WERI-Rb-1 (cell line): Measurements from ENCODE around the gene ATP11A.

ENCODE experiments used
- DNase-seq: peaks from one replicate; pipeline ENCODE4 v3.0.0-alpha.2; 2020
- H3K27ac ChIP-seq: fragments of 250-450 bp; sonication (Bioruptor Pico); 2 replicates; pipeline ENCODE4 v1.5.1; 2020; ENCODE audit warnings: mild to moderate bottlenecking, moderate library complexity
- H3K27me3 ChIP-seq: fragments of 250-450 bp; sonication (Bioruptor Pico); 2 replicates; pipeline ENCODE4 v1.5.1; 2021; ENCODE audit warnings: mild to moderate bottlenecking, low read depth, moderate library complexity; ENCODE audit not compliant: insufficient read depth, severe bottlenecking
- H3K36me3 ChIP-seq: fragments of 250-450 bp; sonication (Bioruptor Pico); 2 replicates; pipeline ENCODE4 v1.5.1; 2020; ENCODE audit warnings: mild to moderate bottlenecking, moderate library complexity
- H3K4me3 ChIP-seq: 2 replicates; pipeline ENCODE4 v1.5.1; 2011; ENCODE audit warnings: low read depth, mild to moderate bottlenecking, control low read depth, low read length
- H3K9me3 ChIP-seq: fragments of 250-450 bp; sonication (Bioruptor Pico); 2 replicates; pipeline ENCODE4 v1.5.1; 2021; ENCODE audit warnings: mild to moderate bottlenecking, moderate library complexity; ENCODE audit not compliant: severe bottlenecking
- TF ChIP-seq, protein P1 (sequence below): IDR thresholded peaks from 2 replicates; pipeline ENCODE4 v1.5.1; 2011; ENCODE audit warnings: low read depth, mild to moderate bottlenecking, control low read depth, inconsistent platforms, low read length

Gene ATP11A

DNA sequence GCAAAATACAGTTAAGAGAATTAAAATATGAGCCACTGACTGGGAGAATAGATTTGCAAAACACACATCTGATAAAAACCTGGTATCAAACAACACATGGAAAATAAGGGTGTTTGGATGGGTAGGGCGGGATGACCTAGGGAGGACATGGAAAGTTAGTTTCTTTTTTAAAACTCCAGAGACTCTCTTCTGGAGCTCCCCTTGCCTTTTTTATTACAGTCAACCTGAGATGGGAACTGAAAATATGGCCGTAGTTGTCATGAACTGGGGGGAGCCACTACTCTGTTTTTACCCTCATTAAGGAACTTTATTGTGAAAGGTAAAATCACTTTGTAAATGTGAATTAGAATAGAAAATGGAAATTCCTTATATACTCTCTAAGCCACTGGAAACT lies 113.0 kb downstream of the ATP11A start:
- Histone ChIP-seq H3K9me3 (no peaks in the 10 kb centered on the region), H3K36me3 (peaks cover 9% of the 10 kb centered on the region), H3K27ac (no peak overlapping the region), H3K27me3 (no peaks in the 10 kb centered on the region), H3K4me3 (no peak overlapping the region)
- TF ChIP-seq, protein P1, sequence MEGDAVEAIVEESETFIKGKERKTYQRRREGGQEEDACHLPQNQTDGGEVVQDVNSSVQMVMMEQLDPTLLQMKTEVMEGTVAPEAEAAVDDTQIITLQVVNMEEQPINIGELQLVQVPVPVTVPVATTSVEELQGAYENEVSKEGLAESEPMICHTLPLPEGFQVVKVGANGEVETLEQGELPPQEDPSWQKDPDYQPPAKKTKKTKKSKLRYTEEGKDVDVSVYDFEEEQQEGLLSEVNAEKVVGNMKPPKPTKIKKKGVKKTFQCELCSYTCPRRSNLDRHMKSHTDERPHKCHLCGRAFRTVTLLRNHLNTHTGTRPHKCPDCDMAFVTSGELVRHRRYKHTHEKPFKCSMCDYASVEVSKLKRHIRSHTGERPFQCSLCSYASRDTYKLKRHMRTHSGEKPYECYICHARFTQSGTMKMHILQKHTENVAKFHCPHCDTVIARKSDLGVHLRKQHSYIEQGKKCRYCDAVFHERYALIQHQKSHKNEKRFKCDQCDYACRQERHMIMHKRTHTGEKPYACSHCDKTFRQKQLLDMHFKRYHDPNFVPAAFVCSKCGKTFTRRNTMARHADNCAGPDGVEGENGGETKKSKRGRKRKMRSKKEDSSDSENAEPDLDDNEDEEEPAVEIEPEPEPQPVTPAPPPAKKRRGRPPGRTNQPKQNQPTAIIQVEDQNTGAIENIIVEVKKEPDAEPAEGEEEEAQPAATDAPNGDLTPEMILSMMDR, result no peak
- DNase-seq, result no peak

DNA sequence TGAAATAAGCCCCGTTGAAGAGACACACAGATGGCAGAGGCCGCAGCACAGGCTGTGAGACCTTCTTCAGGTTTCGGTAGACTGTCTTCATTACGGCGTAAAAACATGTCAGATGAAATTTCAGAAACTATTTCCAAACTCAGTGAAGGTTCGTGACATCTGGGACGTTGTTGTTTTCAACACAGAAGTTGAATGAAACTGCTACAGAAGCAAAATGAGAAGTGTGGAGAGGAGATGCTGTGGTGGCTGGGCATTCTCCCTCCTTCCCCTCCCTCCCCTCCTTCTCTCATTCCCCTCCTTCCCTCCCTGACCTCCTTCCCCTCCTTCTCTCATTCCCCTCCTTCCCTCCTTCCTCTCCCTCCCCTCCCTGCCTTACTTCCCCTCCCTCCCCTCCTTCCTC lies 113.6 kb downstream of the ATP11A start:
- Histone ChIP-seq H3K9me3 (no peaks in the 10 kb centered on the region), H3K27ac (no peak overlapping the region), H3K4me3 (no peak overlapping the region), H3K27me3 (no peaks in the 10 kb centered on the region), H3K36me3 (peaks cover 9% of the 10 kb centered on the region)
- TF ChIP-seq, protein P1, result no peak
- no peak for DNase-seq

DNA sequence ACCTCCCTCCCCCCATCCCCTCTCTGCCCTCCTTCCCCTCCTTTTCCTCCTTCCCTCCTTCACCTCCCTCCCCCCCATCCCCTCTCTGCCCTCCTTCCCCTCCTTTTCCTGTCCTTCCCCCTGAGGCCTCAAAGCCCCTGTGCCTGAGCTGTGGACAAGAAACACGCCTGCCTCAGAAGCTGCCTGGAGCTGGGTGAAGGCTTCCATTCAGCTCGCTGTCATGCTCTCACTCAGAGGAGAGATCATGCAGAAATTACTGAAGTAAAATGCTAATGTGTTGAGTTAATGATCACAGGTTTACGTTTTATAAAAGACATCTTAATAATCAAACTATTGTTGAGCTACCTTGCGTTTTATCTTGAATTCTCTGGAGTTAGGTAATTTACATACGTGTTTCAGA lies 114.5 kb downstream of the ATP11A start:
- Histone ChIP-seq H3K36me3 (peaks cover 9% of the 10 kb centered on the region), H3K27me3 (no peaks in the 10 kb centered on the region), H3K27ac (no peak overlapping the region), H3K9me3 (no peaks in the 10 kb centered on the region), H3K4me3 (no peak overlapping the region)
- DNase-seq, result no peak
- TF ChIP-seq, protein P1, result no peak

DNA sequence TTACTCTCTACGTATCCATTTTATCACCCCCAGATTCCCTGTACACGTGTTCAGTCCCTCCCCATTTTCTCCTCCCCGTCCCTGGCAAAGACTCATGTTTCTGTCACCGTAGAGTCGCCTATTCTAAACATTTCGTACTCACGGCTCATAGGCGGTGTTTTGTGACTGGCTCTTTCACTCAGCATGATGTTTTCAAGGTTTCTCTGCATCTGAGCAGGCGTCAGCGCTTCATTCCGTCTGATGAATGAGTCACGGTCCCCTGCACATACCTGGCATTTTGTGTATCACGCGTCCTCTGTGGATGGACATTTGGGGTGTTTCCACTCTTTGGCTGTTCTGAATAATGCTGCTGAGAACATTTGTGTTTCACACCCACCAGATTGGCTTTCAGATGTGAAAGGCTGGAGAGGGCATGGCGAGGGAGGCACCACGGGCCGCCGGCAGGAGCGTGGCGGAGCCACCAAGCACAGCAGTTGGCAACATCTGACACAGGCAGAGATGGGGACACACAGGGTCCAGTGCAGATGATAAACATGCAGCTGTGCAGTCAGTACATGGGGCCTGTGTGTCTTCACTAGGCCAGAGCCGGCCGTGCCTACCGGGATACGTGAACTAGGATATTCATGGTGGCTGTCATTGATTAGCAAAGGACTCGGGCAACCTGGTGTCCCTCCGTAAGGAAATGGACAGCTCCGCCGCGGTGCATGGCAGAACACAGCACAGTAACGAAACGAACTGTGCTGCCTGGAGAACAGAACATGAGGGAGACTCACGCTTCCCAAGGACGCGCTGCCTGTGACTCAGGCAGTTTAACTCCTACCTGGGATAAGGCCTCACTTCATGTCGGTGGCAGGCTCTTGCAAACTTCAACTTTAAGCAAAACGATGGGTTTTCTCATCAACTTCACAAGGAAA lies 117.2 kb downstream of the ATP11A start:
- Histone ChIP-seq H3K36me3 (peaks cover 9% of the 10 kb centered on the region), H3K9me3 (no peaks in the 10 kb centered on the region), H3K27ac (no peak overlapping the region), H3K4me3 (no peak overlapping the region), H3K27me3 (no peaks in the 10 kb centered on the region)
- TF ChIP-seq, protein P1, result no peak
- DNase-seq, result no peak

DNA sequence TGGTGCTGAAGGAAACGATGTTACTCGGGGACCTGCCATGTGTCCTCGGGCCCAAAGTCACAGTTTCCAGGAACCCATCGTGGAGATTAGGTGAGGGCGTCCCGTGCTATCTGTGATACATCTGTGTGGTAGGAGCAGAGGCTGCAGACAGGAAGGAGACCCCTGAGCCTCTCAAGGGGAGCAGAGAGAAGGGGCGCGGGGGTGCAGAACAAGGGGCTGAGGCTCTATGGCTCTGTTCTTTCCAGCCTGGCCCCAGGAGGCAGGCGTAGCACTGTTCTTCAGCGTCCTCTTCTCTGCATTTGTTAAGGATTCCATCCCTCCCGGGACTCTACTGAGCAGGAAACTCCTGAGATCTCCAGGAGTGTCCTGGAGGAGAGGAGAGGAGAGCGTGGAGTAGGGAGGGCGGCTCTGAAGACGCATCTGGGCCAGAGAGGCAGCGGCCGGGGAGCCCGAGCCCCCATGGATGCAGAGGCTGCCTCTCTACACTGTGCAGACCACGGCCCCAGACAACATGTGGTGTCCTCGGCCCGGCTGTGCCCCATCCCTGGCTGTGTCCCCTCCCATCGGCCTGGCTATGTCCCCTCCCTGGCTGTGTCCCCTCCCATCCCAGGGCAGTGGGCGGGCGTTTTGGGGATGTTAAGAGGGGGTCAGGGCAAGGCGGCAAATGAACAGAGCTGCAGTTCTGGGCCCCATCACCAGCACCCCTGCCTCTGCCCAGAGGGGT lies 118.0 kb downstream of the ATP11A start:
- Histone ChIP-seq H3K27ac (no peak overlapping the region), H3K9me3 (no peaks in the 10 kb centered on the region), H3K36me3 (peaks cover 9% of the 10 kb centered on the region), H3K4me3 (no peak overlapping the region), H3K27me3 (no peaks in the 10 kb centered on the region)
- TF ChIP-seq, protein P1, result no peak
- no peak for DNase-seq
